GM18498 (cell line): ENCODE measurements around the gene NCAPH2.

Experiments
- ATAC-seq: cut with Tn5 transposase; IDR thresholded peaks from one replicate; pipeline ENCODE4 v1.9.1; 2021; ENCODE audit warnings: mild to moderate bottlenecking, moderate library complexity; ENCODE audit not compliant: unreplicated experiment

Gene NCAPH2

GRCh38 chr22:50545522-50546325 lies 37.7 kb downstream of the NCAPH2 start, which contains the start of gene KLHDC7B:
Gene KLHDC7B (plus strand): TSS chr22:50545899. CDS start chr22:50546244, 345 bp downstream.
- no peak for ATAC-seq

GRCh38 chr22:50546326-50547262 lies 38.6 kb downstream of the NCAPH2 start:
- no peak for ATAC-seq

- ATAC-seq, result no peak
Measured at GRCh38 chr22:50547263-50547985, 39.4 kb downstream of the NCAPH2 start.

GRCh38 chr22:50548040-50548920 lies 40.3 kb downstream of the NCAPH2 start:
- no peak for ATAC-seq

- ATAC-seq, result no peak
Measured at GRCh38 chr22:50548921-50549790, 41.1 kb downstream of the NCAPH2 start.

- no peak for ATAC-seq
Measured at GRCh38 chr22:50550395-50550794, 42.4 kb downstream of the NCAPH2 start.

- no peak for ATAC-seq
Measured at GRCh38 chr22:50551160-50551752, 43.2 kb downstream of the NCAPH2 start.

- ATAC-seq, result no peak
Measured at GRCh38 chr22:50553310-50553709, 45.3 kb downstream of the NCAPH2 start.

GRCh38 chr22:50556703-50557102 lies 48.7 kb downstream of the NCAPH2 start:
- no peak for ATAC-seq

- ATAC-seq, result no peak
Measured at GRCh38 chr22:50560034-50560433, 52.0 kb downstream of the NCAPH2 start.

- ATAC-seq, result no peak
Measured at GRCh38 chr22:50561401-50562358, 53.7 kb downstream of the NCAPH2 start.

- peak; percentile 97 for ATAC-seq
Measured at GRCh38 chr22:50562523-50563412, 54.7 kb downstream of the NCAPH2 start, which contains the start of gene SYCE3. Gene SYCE3 (minus strand): TSS chr22:50562919. CDS start chr22:50556405, 6,514 bp downstream.

GRCh38 chr22:50563413-50564160 lies 55.6 kb downstream of the NCAPH2 start:
- no peak for ATAC-seq

GRCh38 chr22:50564289-50564688 lies 56.3 kb downstream of the NCAPH2 start:
- ATAC-seq, result no peak

GRCh38 chr22:50567721-50568252 lies 59.8 kb downstream of the NCAPH2 start:
- no peak for ATAC-seq
